HEK293 (cell line): Measurements from ENCODE around the gene FAM234A.
A peak's percentile ranks its signal among the peaks of the same experiment; 100 is the strongest.

Experiments
- CTCF ChIA-PET: fragments of 350-600 bp; formaldehyde crosslinking; extraction: SDS; loops from one replicate; lab custom pipeline; 2021; ENCODE audit warnings: antibody characterized with exemption; lab: Yijun Ruan, JAX
- POLR2A ChIA-PET: fragments of 300-600 bp; formaldehyde crosslinking; extraction: SDS; loops from one replicate; lab custom pipeline; 2020; ENCODE audit warnings: antibody characterized with exemption, inconsistent platforms; lab: Yijun Ruan, JAX
- H3K27ac ChIP-seq: fragments of 200-500 bp; sonication (Bioruptor generic); 2 replicates; pipeline ENCODE4 v1.5.1; 2014; ENCODE audit warnings: low read depth, low read length, control low read depth, inconsistent platforms; ENCODE audit errors: extremely low read depth
- H3K36me3 ChIP-seq, 2 experiments: fragments of 200-500 bp in 1 of 2; sonication (Bioruptor generic) in 1 of 2; 1 replicate in 1 of 2; 2 replicates in 1 of 2; pipeline ENCODE4 v1.5.1; 2014 to 2017; ENCODE audit warnings: inconsistent platforms in 2 of 2, low read length in 2 of 2; ENCODE audit not compliant: control insufficient read depth in 2 of 2, insufficient read depth in 1 of 2
- H3K4me1 ChIP-seq: fragments of 200-500 bp; sonication (Bioruptor generic); 2 replicates; pipeline ENCODE4 v1.5.1; 2014; ENCODE audit warnings: mild to moderate bottlenecking, low read length, inconsistent platforms; ENCODE audit not compliant: control insufficient read depth, insufficient read depth
- H3K4me3 ChIP-seq: 2 replicates; pipeline ENCODE4 v1.5.1; 2011; ENCODE audit warnings: low read depth, mild to moderate bottlenecking, control low read depth, low read length, moderate library complexity
- H3K9me3 ChIP-seq: fragments of 200-500 bp; sonication (Bioruptor generic); 2 replicates; pipeline ENCODE4 v1.5.1; 2014; ENCODE audit warnings: low read depth, low read length, inconsistent platforms; ENCODE audit not compliant: control insufficient read depth, insufficient read depth
- KLF1 ChIP-seq: fragments of 450-650 bp; formaldehyde crosslinking; IDR thresholded peaks from 2 replicates; pipeline ENCODE4 v1.5.1; 2016; ENCODE audit warnings: missing biosample characterization, missing genetic modification characterization
- OSR2 ChIP-seq: fragments of 450-650 bp; formaldehyde crosslinking; IDR thresholded peaks from 2 replicates; pipeline ENCODE4 v1.5.1; 2016; ENCODE audit warnings: missing biosample characterization, missing genetic modification characterization
- OVOL3 ChIP-seq: fragments of 450-650 bp; formaldehyde crosslinking; IDR thresholded peaks from 2 replicates; pipeline ENCODE4 v1.5.1; 2016; ENCODE audit warnings: missing biosample characterization, missing genetic modification characterization
- RBAK ChIP-seq: fragments of 450-650 bp; formaldehyde crosslinking; IDR thresholded peaks from 2 replicates; pipeline ENCODE4 v1.5.1; 2016; ENCODE audit warnings: missing biosample characterization, missing genetic modification characterization
- SP7 ChIP-seq: fragments of 450-650 bp; formaldehyde crosslinking; IDR thresholded peaks from 2 replicates; pipeline ENCODE4 v1.5.1; 2016; ENCODE audit warnings: missing biosample characterization, missing genetic modification characterization
- ZBTB17 ChIP-seq: fragments of 450-650 bp; formaldehyde crosslinking; IDR thresholded peaks from 2 replicates; pipeline ENCODE4 v1.5.1; 2016; ENCODE audit warnings: missing biosample characterization, missing genetic modification characterization
- ZFP3 ChIP-seq: fragments of 450-650 bp; formaldehyde crosslinking; IDR thresholded peaks from 2 replicates; pipeline ENCODE4 v1.5.1; 2016; ENCODE audit warnings: low read depth, missing biosample characterization, missing genetic modification characterization
- ZNF132 ChIP-seq: fragments of 450-650 bp; formaldehyde crosslinking; IDR thresholded peaks from 2 replicates; pipeline ENCODE4 v1.5.1; 2017; ENCODE audit warnings: missing biosample characterization, missing genetic modification characterization, borderline replicate concordance
- ZNF140 ChIP-seq: fragments of 450-650 bp; formaldehyde crosslinking; IDR thresholded peaks from 2 replicates; pipeline ENCODE4 v1.5.1; 2016; ENCODE audit warnings: missing biosample characterization, missing genetic modification characterization
- ZNF211 ChIP-seq: fragments of 450-650 bp; formaldehyde crosslinking; IDR thresholded peaks from 2 replicates; pipeline ENCODE4 v1.5.1; 2016; ENCODE audit warnings: low read depth, missing biosample characterization, missing genetic modification characterization
- ZNF510 ChIP-seq: fragments of 450-650 bp; formaldehyde crosslinking; IDR thresholded peaks from 2 replicates; pipeline ENCODE4 v1.5.1; 2018; ENCODE audit warnings: mild to moderate bottlenecking, missing genetic modification characterization, missing biosample characterization; ENCODE audit not compliant: insufficient replicate concordance
- ZNF544 ChIP-seq: fragments of 450-650 bp; formaldehyde crosslinking; IDR thresholded peaks from 2 replicates; pipeline ENCODE4 v1.5.0; 2017; ENCODE audit warnings: missing biosample characterization, missing genetic modification characterization
- ZNF571 ChIP-seq: fragments of 450-650 bp; formaldehyde crosslinking; IDR thresholded peaks from 2 replicates; pipeline ENCODE4 v1.5.0; 2017; ENCODE audit warnings: missing biosample characterization, missing genetic modification characterization
- ZNF600 ChIP-seq: fragments of 450-650 bp; formaldehyde crosslinking; IDR thresholded peaks from 2 replicates; pipeline ENCODE4 v1.5.1; 2016; ENCODE audit warnings: missing biosample characterization, missing genetic modification characterization
- ZNF629 ChIP-seq: fragments of 450-650 bp; formaldehyde crosslinking; IDR thresholded peaks from 2 replicates; pipeline ENCODE4 v1.5.1; 2017; ENCODE audit warnings: missing biosample characterization, missing genetic modification characterization
- ZNF701 ChIP-seq: fragments of 450-650 bp; formaldehyde crosslinking; IDR thresholded peaks from 2 replicates; pipeline ENCODE4 v1.5.1; 2016; ENCODE audit warnings: missing biosample characterization, missing genetic modification characterization
- TF ChIP-seq, protein P1 (sequence below): fragments of 450-650 bp; formaldehyde crosslinking; IDR thresholded peaks from 2 replicates; pipeline ENCODE4 v1.5.1; 2016; ENCODE audit warnings: missing biosample characterization, missing genetic modification characterization
- TF ChIP-seq, protein P2 (sequence below): fragments of 450-650 bp; formaldehyde crosslinking; conservative IDR thresholded peaks from 2 replicates; pipeline ENCODE4 v1.5.1; 2016; ENCODE audit warnings: low read depth, missing biosample characterization, missing genetic modification characterization
- TF ChIP-seq, protein P3 (sequence below): fragments of 450-650 bp; formaldehyde crosslinking; IDR thresholded peaks from 2 replicates; pipeline ENCODE4 v1.5.1; 2016; ENCODE audit warnings: missing biosample characterization, missing genetic modification characterization
- TF ChIP-seq, protein P4 (sequence below): fragments of 450-650 bp; formaldehyde crosslinking; IDR thresholded peaks from 2 replicates; pipeline ENCODE4 v1.5.1; 2016; ENCODE audit warnings: missing biosample characterization, missing genetic modification characterization

FAM234A gene

DNA sequence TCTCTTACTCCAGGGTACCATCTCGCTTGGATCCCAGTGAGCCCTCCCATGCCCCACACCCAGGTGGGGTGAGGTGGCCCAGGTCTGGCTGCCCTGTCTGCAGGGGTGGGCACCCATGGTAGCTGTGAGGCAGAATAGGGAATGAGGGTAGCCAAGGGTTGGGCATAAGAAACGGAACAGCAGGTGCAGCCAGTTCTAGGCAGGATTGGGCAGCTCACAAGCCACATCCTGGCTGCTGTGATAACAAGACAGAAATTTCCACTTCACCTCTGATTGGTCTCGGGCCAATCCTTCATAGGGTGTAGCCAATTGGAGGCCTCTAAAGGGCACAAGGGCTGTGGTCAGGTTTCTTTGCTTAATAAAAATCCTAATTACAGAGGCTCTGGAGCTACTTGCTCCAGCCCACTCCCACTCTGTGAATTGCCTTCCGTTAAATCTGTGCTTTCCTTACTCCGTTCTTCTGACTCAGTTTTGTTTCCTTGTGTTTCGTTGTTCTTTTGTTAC is 44.3 kb downstream of the FAM234A start (continued):
- TF ChIP-seq ZNF211 (tag by site-specific recombination) = no peak
- TF ChIP-seq ZNF544 = no peak
- TF ChIP-seq, protein P1, sequence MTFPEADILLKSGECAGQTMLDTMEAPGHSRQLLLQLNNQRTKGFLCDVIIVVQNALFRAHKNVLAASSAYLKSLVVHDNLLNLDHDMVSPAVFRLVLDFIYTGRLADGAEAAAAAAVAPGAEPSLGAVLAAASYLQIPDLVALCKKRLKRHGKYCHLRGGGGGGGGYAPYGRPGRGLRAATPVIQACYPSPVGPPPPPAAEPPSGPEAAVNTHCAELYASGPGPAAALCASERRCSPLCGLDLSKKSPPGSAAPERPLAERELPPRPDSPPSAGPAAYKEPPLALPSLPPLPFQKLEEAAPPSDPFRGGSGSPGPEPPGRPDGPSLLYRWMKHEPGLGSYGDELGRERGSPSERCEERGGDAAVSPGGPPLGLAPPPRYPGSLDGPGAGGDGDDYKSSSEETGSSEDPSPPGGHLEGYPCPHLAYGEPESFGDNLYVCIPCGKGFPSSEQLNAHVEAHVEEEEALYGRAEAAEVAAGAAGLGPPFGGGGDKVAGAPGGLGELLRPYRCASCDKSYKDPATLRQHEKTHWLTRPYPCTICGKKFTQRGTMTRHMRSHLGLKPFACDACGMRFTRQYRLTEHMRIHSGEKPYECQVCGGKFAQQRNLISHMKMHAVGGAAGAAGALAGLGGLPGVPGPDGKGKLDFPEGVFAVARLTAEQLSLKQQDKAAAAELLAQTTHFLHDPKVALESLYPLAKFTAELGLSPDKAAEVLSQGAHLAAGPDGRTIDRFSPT (tag by site-specific recombination) = 0 out of 2 replicates have a peak, but pooled peaks have one; percentile 26
- TF ChIP-seq KLF1 (tag by site-specific recombination) = no peak
- TF ChIP-seq ZNF600 (tag by site-specific recombination) = peak; percentile 75
- no peak for TF ChIP-seq ZNF571 (tag by site-specific recombination)
- TF ChIP-seq OSR2 = peak; percentile 63
- TF ChIP-seq ZNF701 (tag by site-specific recombination) = no peak
- TF ChIP-seq, protein P2, sequence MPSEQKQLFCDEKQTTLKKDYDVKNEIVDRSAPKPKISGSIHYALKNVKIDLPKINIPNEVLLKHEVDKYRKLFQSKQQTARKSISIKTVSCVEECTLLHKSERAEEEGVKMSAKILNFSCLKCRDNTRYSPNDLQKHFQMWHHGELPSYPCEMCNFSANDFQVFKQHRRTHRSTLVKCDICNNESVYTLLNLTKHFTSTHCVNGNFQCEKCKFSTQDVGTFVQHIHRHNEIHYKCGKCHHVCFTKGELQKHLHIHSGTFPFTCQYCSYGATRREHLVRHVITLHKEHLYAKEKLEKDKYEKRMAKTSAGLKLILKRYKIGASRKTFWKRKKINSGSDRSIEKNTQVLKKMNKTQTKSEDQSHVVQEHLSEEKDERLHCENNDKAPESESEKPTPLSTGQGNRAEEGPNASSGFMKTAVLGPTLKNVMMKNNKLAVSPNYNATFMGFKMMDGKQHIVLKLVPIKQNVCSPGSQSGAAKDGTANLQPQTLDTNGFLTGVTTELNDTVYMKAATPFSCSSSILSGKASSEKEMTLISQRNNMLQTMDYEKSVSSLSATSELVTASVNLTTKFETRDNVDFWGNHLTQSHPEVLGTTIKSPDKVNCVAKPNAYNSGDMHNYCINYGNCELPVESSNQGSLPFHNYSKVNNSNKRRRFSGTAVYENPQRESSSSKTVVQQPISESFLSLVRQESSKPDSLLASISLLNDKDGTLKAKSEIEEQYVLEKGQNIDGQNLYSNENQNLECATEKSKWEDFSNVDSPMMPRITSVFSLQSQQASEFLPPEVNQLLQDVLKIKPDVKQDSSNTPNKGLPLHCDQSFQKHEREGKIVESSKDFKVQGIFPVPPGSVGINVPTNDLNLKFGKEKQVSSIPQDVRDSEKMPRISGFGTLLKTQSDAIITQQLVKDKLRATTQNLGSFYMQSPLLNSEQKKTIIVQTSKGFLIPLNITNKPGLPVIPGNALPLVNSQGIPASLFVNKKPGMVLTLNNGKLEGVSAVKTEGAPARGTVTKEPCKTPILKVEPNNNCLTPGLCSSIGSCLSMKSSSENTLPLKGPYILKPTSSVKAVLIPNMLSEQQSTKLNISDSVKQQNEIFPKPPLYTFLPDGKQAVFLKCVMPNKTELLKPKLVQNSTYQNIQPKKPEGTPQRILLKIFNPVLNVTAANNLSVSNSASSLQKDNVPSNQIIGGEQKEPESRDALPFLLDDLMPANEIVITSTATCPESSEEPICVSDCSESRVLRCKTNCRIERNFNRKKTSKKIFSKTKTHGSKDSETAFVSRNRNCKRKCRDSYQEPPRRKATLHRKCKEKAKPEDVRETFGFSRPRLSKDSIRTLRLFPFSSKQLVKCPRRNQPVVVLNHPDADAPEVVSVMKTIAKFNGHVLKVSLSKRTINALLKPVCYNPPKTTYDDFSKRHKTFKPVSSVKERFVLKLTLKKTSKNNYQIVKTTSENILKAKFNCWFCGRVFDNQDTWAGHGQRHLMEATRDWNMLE (tag by site-specific recombination) = no peak
- peak; percentile 64 for TF ChIP-seq ZBTB17 (tag by site-specific recombination)
- TF ChIP-seq, protein P3, sequence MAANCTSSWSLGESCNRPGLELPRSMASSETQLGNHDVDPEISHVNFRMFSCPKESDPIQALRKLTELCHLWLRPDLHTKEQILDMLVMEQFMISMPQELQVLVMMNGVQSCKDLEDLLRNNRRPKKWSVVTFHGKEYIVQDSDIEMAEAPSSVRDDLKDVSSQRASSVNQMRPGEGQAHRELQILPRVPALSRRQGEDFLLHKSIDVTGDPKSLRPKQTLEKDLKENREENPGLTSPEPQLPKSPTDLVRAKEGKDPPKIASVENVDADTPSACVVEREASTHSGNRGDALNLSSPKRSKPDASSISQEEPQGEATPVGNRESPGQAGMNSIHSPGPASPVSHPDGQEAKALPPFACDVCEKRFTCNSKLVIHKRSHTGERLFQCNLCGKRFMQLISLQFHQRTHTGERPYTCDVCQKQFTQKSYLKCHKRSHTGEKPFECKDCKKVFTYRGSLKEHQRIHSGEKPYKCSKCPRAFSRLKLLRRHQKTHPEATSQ (tag by site-specific recombination) = no peak
- TF ChIP-seq ZFP3 (tag by site-specific recombination) = no peak
- no peak for TF ChIP-seq OVOL3 (tag by site-specific recombination)
- TF ChIP-seq SP7 (tag by site-specific recombination) = no peak; the same call in 1 of the 2 replicates
- TF ChIP-seq ZNF140 (tag by site-specific recombination) = no peak

DNA sequence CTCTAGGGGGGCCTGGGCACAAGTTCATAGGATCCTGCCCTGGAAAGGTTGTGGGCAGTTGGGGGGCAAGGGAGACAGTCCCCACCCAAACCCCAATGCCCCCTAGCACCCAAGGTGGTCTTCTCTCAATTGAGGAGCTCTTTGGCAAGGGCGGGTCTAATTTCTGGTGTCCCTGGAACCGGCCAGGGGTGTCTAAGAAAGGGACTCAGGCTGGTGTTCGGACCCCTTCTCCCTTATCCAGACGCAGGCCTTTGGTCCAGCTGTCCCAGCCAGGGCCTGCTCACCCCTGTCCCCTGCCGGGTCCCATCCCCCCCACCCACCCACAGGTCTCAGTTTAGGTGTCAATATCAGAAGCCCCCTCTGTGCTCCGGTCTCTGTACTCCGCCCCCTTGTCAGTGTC is 44.9 kb downstream of the FAM234A start:
- CTCF ChIA-PET = interaction anchor here (1.0 kb wide), 1 partner anchor 168 kb away, joined by 3 read pairs; no protein-coding TSS in a partner anchor
- POLR2A ChIA-PET = interaction anchor here (0.7 to 1.8 kb wide), 2 partner anchors 73 to 82 kb away, joined by 3 to 4 read pairs; partner anchors contain the start of gene AXIN1
- Histone ChIP-seq H3K4me1 (no peaks in the 10 kb centered on the region), H3K36me3 (no peaks in the 10 kb centered on the region), H3K4me3 (no peak overlapping the region), H3K27ac (no peak overlapping the region; the same call in 1 of the 2 replicates), H3K9me3 (no peaks in the 10 kb centered on the region)
- TF ChIP-seq ZNF132 (tag by site-specific recombination) = no peak
- no peak for TF ChIP-seq RBAK (tag by site-specific recombination)
- TF ChIP-seq, protein P4, sequence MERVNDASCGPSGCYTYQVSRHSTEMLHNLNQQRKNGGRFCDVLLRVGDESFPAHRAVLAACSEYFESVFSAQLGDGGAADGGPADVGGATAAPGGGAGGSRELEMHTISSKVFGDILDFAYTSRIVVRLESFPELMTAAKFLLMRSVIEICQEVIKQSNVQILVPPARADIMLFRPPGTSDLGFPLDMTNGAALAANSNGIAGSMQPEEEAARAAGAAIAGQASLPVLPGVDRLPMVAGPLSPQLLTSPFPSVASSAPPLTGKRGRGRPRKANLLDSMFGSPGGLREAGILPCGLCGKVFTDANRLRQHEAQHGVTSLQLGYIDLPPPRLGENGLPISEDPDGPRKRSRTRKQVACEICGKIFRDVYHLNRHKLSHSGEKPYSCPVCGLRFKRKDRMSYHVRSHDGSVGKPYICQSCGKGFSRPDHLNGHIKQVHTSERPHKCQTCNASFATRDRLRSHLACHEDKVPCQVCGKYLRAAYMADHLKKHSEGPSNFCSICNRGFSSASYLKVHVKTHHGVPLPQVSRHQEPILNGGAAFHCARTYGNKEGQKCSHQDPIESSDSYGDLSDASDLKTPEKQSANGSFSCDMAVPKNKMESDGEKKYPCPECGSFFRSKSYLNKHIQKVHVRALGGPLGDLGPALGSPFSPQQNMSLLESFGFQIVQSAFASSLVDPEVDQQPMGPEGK (tag by site-specific recombination) = no peak
- TF ChIP-seq ZNF629 (tag by site-specific recombination) = no peak
- TF ChIP-seq ZNF510 (tag by site-specific recombination) = no peak
